Epithelial cell of esophagus (primary cell): Measurements from ENCODE around the gene PBX3.

Source experiments
- DNase-seq: peaks from one replicate; pipeline ENCODE4 v3.0.0; 2010; ENCODE audit warnings: low read depth
- H3K4me3 ChIP-seq: 2 replicates; pipeline ENCODE4 v1.5.1; 2011; ENCODE audit warnings: mild to moderate bottlenecking, low read length, control low read depth
- CTCF ChIP-seq: IDR thresholded peaks from 2 replicates; pipeline ENCODE4 v1.5.1; 2011; ENCODE audit warnings: low read depth, mild to moderate bottlenecking, low read length, control low read depth, inconsistent platforms; ENCODE audit not compliant: insufficient read depth; ENCODE audit errors: missing control alignments

Gene PBX3

GRCh38 chr9:125998837-125999503 lies 251.8 kb downstream of the PBX3 start:
- H3K4me3 ChIP-seq = no peak overlapping the region
- TF ChIP-seq CTCF = no peak
- DNase-seq = no peak

- TF ChIP-seq CTCF = no peak
- no peak overlapping the region for H3K4me3 ChIP-seq
- DNase-seq = no peak
Observed at GRCh38 chr9:125999504-125999881, 252.3 kb downstream of the PBX3 start.

GRCh38 chr9:126000256-126000655 lies 253.1 kb downstream of the PBX3 start:
- no peak for TF ChIP-seq CTCF
- no peak overlapping the region for H3K4me3 ChIP-seq
- DNase-seq = no peak

- H3K4me3 ChIP-seq = no peak overlapping the region
- TF ChIP-seq CTCF = no peak
- DNase-seq = no peak
Observed at GRCh38 chr9:126000731-126001580, 253.8 kb downstream of the PBX3 start.

- no peak for TF ChIP-seq CTCF
- DNase-seq = no peak
- H3K4me3 ChIP-seq = no peak overlapping the region
Observed at GRCh38 chr9:126001581-126002225, 254.5 kb downstream of the PBX3 start.

- no peak for DNase-seq
- H3K4me3 ChIP-seq = no peak overlapping the region
- TF ChIP-seq CTCF = no peak
Observed at GRCh38 chr9:126002476-126003350, 255.5 kb downstream of the PBX3 start.
